ENCODE data around the gene SYCE1. TPM values are rescaled to one million over a fixed set of nuclear protein-coding genes. Genes with fewer than 3 reads are reported as not detected.

SYCE1 gene
- total and polyA plus RNA-seq, 2 donors (not counting 1 experiment from before 2014, with no cell fraction given) = 0.42 TPM; not detected in 1

GRCh38 chr10:133516057-133516456, 49.3 kb downstream of the SYCE1 start:
- Histone ChIP-seq H3K36me3 (replicated peaks in 1 of 2; ENCODE audit: control extremely low read depth in 1 of 2, control insufficient read depth in 1 of 2, extremely low read depth in 1 of 2, insufficient read depth in 2 of 2, low read length in 1 of 2) (no peaks in the 10 kb centered on the region), H3K27me3 (replicated peaks in 1 of 4; ENCODE audit: control extremely low read depth in 1 of 4, control insufficient read depth in 3 of 4, insufficient read depth in 4 of 4, low read length in 3 of 4) (no peaks in the 10 kb centered on the region), H4K20me1 (ENCODE audit: control insufficient read depth, insufficient read depth, low read length, poor library complexity, severe bottlenecking) (no peaks in the 10 kb centered on the region), H3K9ac (ENCODE audit: low read length) (no peak overlapping the region), H3K79me2 (ENCODE audit: control insufficient read depth, insufficient read depth, low read length) (no peaks in the 10 kb centered on the region), H3K27ac (ENCODE audit: low read length in 2 of 2) (no peak overlapping the region), H3K4me1 (ENCODE audit: control insufficient read depth in 2 of 2, insufficient read depth in 2 of 2, low read length in 2 of 2) (peaks cover 4 to 12% of the 10 kb centered on the region in 2 donors), H3K4me3 (ENCODE audit: control extremely low read depth in 1 of 5, extremely low read depth in 1 of 5, insufficient read depth in 1 of 5, low read depth in 2 of 5, low read length in 4 of 5) (no peak overlapping the region), H3K9me3 (ENCODE audit: control extremely low read depth in 1 of 3, control insufficient read depth in 2 of 3, insufficient read depth in 1 of 3, low read length in 2 of 3) (peaks cover 0 to 1% (median 0%) of the 10 kb centered on the region in 3 donors), H2AFZ (ENCODE audit: insufficient read depth, low read depth, low read length, poor library complexity, severe bottlenecking) (no peak overlapping the region), H3K4me2 (replicated peaks; ENCODE audit: low read depth, low read length, poor library complexity, severe bottlenecking) (no peak overlapping the region)
- ChIA-PET CTCF (interaction anchor here (2.6 kb wide), 1 partner anchor 187 kb away, joined by 12 read pairs; no protein-coding TSS in a partner anchor), POLR2A (no interaction called here)
- Mint-ChIP-seq H3K27ac (no peak overlapping the region), H3K4me3 (no peak overlapping the region), H3K9me3 (ENCODE audit: insufficient read depth) (no peaks in the 10 kb centered on the region), H3K27me3 (peaks cover 32% of the 10 kb centered on the region), H3K4me1 (peaks cover 13% of the 10 kb centered on the region)
- DNase-seq (no peak), ATAC-seq (ENCODE audit: low read depth) (no peak)
- WGBS (ENCODE audit: insufficient coverage) = 0% methylated on average over 1 of the region's 4 CpGs
- TF ChIP-seq, protein P1, sequence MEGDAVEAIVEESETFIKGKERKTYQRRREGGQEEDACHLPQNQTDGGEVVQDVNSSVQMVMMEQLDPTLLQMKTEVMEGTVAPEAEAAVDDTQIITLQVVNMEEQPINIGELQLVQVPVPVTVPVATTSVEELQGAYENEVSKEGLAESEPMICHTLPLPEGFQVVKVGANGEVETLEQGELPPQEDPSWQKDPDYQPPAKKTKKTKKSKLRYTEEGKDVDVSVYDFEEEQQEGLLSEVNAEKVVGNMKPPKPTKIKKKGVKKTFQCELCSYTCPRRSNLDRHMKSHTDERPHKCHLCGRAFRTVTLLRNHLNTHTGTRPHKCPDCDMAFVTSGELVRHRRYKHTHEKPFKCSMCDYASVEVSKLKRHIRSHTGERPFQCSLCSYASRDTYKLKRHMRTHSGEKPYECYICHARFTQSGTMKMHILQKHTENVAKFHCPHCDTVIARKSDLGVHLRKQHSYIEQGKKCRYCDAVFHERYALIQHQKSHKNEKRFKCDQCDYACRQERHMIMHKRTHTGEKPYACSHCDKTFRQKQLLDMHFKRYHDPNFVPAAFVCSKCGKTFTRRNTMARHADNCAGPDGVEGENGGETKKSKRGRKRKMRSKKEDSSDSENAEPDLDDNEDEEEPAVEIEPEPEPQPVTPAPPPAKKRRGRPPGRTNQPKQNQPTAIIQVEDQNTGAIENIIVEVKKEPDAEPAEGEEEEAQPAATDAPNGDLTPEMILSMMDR (IDR thresholded peaks at IDR 0.05) = no peak
- no peak for TF ChIP-seq EZH2 (IDR thresholded peaks at IDR 0.05; ENCODE audit: borderline replicate concordance, insufficient read depth, low read depth, low read length, poor library complexity, severe bottlenecking)
- intact Hi-C loops (cut with micrococcal nuclease) = no loop called here

- intact Hi-C loops (cut with micrococcal nuclease) = no loop called here
- Histone ChIP-seq H3K4me3 (ENCODE audit: control extremely low read depth in 1 of 5, extremely low read depth in 1 of 5, insufficient read depth in 1 of 5, low read depth in 2 of 5, low read length in 4 of 5) (no peak overlapping the region), H3K79me2 (ENCODE audit: control insufficient read depth, insufficient read depth, low read length) (no peaks in the 10 kb centered on the region), H3K36me3 (replicated peaks in 1 of 2; ENCODE audit: control extremely low read depth in 1 of 2, control insufficient read depth in 1 of 2, extremely low read depth in 1 of 2, insufficient read depth in 2 of 2, low read length in 1 of 2) (no peaks in the 10 kb centered on the region), H3K9me3 (ENCODE audit: control extremely low read depth in 1 of 3, control insufficient read depth in 2 of 3, insufficient read depth in 1 of 3, low read length in 2 of 3) (peaks cover 0 to 2% (median 1%) of the 10 kb centered on the region in 3 donors), H3K9ac (ENCODE audit: low read length) (no peak overlapping the region), H3K4me2 (replicated peaks; ENCODE audit: low read depth, low read length, poor library complexity, severe bottlenecking) (no peak overlapping the region), H3K27me3 (replicated peaks in 1 of 4; ENCODE audit: control extremely low read depth in 1 of 4, control insufficient read depth in 3 of 4, insufficient read depth in 4 of 4, low read length in 3 of 4) (no peaks in the 10 kb centered on the region), H3K27ac (ENCODE audit: low read length in 2 of 2) (no peak overlapping the region), H2AFZ (ENCODE audit: insufficient read depth, low read depth, low read length, poor library complexity, severe bottlenecking) (no peak overlapping the region), H4K20me1 (ENCODE audit: control insufficient read depth, insufficient read depth, low read length, poor library complexity, severe bottlenecking) (no peaks in the 10 kb centered on the region), H3K4me1 (ENCODE audit: control insufficient read depth in 2 of 2, insufficient read depth in 2 of 2, low read length in 2 of 2) (peaks cover under 1 to 8% of the 10 kb centered on the region in 2 donors)
- WGBS (ENCODE audit: insufficient coverage) = no CpG with 5 or more reads among the region's 4 CpGs
- ChIA-PET CTCF (interaction anchor here (2.6 kb wide), 1 partner anchor 186 kb away, joined by 12 read pairs; no protein-coding TSS in a partner anchor), POLR2A (no interaction called here)
- DNase-seq (no peak), ATAC-seq (ENCODE audit: low read depth) (no peak)
- Mint-ChIP-seq H3K27me3 (peaks cover 32% of the 10 kb centered on the region), H3K9me3 (ENCODE audit: insufficient read depth) (no peaks in the 10 kb centered on the region), H3K4me1 (peaks cover 9% of the 10 kb centered on the region), H3K27ac (no peak overlapping the region), H3K4me3 (no peak overlapping the region)
- no peak for TF ChIP-seq EZH2 (IDR thresholded peaks at IDR 0.05; ENCODE audit: borderline replicate concordance, insufficient read depth, low read depth, low read length, poor library complexity, severe bottlenecking)
These were observed 49.9 kb downstream of the SYCE1 start for GRCh38 chr10:133515471-133515870.

All from B cell (primary cell).